Astrocyte (in vitro differentiated cells and primary cell): ENCODE measurements around the gene NEK10. TPM values are rescaled to one million over a fixed set of nuclear protein-coding genes. Genes with fewer than 3 reads are reported as not detected.

Source experiments
- DNase-seq: peaks from one replicate; pipeline ENCODE4 v3.0.0-alpha.2; 2010; ENCODE audit warnings: low read depth
- FAIRE-seq: peaks from 2 replicates; lab custom pipeline; 2011; peaks lifted over from hg19 to GRCh38; lab: Jason Lieb, UNC
- H2AFZ ChIP-seq: 2 replicates; pipeline ENCODE4 v1.6.0; 2012; ENCODE audit warnings: low read depth, low read length, inconsistent platforms
- H3K27ac ChIP-seq: 2 replicates; pipeline ENCODE4 v1.5.1; 2011; ENCODE audit warnings: low read depth, low read length, inconsistent platforms
- H3K27me3 ChIP-seq: 2 replicates; pipeline ENCODE4 v1.6.0; 2011; ENCODE audit warnings: low read length, inconsistent platforms; ENCODE audit not compliant: insufficient read depth
- H3K36me3 ChIP-seq: 2 replicates; pipeline ENCODE4 v1.5.1; 2011; ENCODE audit warnings: low read length, inconsistent platforms; ENCODE audit not compliant: insufficient read depth
- H3K4me1 ChIP-seq: 2 replicates; pipeline ENCODE4 v1.5.1; 2011; ENCODE audit warnings: low read length, inconsistent platforms; ENCODE audit not compliant: insufficient read depth
- H3K4me2 ChIP-seq: 2 replicates; pipeline ENCODE4 v1.6.0; 2012; ENCODE audit warnings: low read length, inconsistent platforms
- H3K4me3 ChIP-seq: 2 replicates; pipeline ENCODE4 v1.5.1; 2011; ENCODE audit warnings: low read depth, mild to moderate bottlenecking, low read length, inconsistent platforms; ENCODE audit not compliant: insufficient read depth
- H3K79me2 ChIP-seq: 2 replicates; pipeline ENCODE4 v1.6.0; 2012; ENCODE audit warnings: mild to moderate bottlenecking, low read length, inconsistent platforms; ENCODE audit not compliant: insufficient read depth
- H3K9ac ChIP-seq: 2 replicates; pipeline ENCODE4 v1.6.0; 2012; ENCODE audit warnings: mild to moderate bottlenecking, low read length, inconsistent platforms
- H3K9me3 ChIP-seq: 2 replicates; pipeline ENCODE4 v1.5.1; 2012; ENCODE audit warnings: low read depth, mild to moderate bottlenecking, low read length, inconsistent platforms; ENCODE audit not compliant: insufficient read depth
- H4K20me1 ChIP-seq: 2 replicates; pipeline ENCODE4 v1.6.0; 2012; ENCODE audit warnings: low read length, inconsistent platforms; ENCODE audit not compliant: insufficient read depth
- H3K27ac Mint-ChIP-seq: one replicate; pipeline ENCODE4 v1.8.0; 2021; ENCODE audit warnings: mild to moderate bottlenecking, mixed read lengths; ENCODE audit not compliant: unreplicated experiment
- H3K27me3 Mint-ChIP-seq: one replicate; pipeline ENCODE4 v1.8.0; 2021; ENCODE audit warnings: low read depth, mixed read lengths; ENCODE audit not compliant: unreplicated experiment
- H3K36me3 Mint-ChIP-seq: one replicate; pipeline ENCODE4 v1.8.0; 2021; ENCODE audit warnings: low read depth, mixed read lengths; ENCODE audit not compliant: unreplicated experiment
- H3K4me1 Mint-ChIP-seq: one replicate; pipeline ENCODE4 v1.8.0; 2021; ENCODE audit warnings: low read depth, mixed read lengths; ENCODE audit not compliant: unreplicated experiment
- H3K4me3 Mint-ChIP-seq: one replicate; pipeline ENCODE4 v1.8.0; 2021; ENCODE audit warnings: mild to moderate bottlenecking, moderate library complexity, mixed read lengths; ENCODE audit not compliant: unreplicated experiment
- H3K9me3 Mint-ChIP-seq: one replicate; pipeline ENCODE4 v1.8.0; 2021; ENCODE audit warnings: mild to moderate bottlenecking, mixed read lengths; ENCODE audit not compliant: unreplicated experiment
- CTCF ChIP-seq: IDR thresholded peaks from 2 replicates; pipeline ENCODE4 v1.5.1; 2011; ENCODE audit warnings: low read depth, mild to moderate bottlenecking, inconsistent platforms, low read length, moderate library complexity; ENCODE audit not compliant: insufficient read depth
- EZH2 ChIP-seq: IDR thresholded peaks from 2 replicates; pipeline ENCODE4 v1.6.1; 2012; ENCODE audit warnings: mild to moderate bottlenecking, low read length, inconsistent platforms; ENCODE audit not compliant: insufficient read depth
- total RNA-seq: library from RNA; stranded (reverse); gene quantifications from 2 replicates; pipeline ENCODE4 v1.2.1, GENCODE V29; 2021

The NEK10 gene
- total RNA-seq, 1 donor from 2014 or later, result 3.2 TPM

GRCh38 chr3:27349832-27350231, 19.4 kb downstream of the NEK10 start:
- H3K36me3 Mint-ChIP-seq, result peaks cover 7% of the 10 kb centered on the region
- no peak for TF ChIP-seq EZH2
- TF ChIP-seq CTCF, result no peak
- no peaks in the 10 kb centered on the region for H3K79me2 ChIP-seq
- H3K4me3 Mint-ChIP-seq, result no peak overlapping the region
- no peaks in the 10 kb centered on the region for H3K9me3 ChIP-seq
- H3K36me3 ChIP-seq, result peaks cover 8% of the 10 kb centered on the region
- no peak overlapping the region for H3K27ac Mint-ChIP-seq
- no peaks in the 10 kb centered on the region for H3K27me3 Mint-ChIP-seq
- no peak overlapping the region for H3K27ac ChIP-seq
- no peak for FAIRE-seq
- no peaks in the 10 kb centered on the region for H3K27me3 ChIP-seq
- no peaks in the 10 kb centered on the region for H3K4me1 ChIP-seq
- H3K4me3 ChIP-seq, result no peak overlapping the region
- H3K4me1 Mint-ChIP-seq, result no peaks in the 10 kb centered on the region
- H2AFZ ChIP-seq, result no peak overlapping the region
- no peaks in the 10 kb centered on the region for H3K9me3 Mint-ChIP-seq
- no peak overlapping the region for H3K4me2 ChIP-seq
- no peaks in the 10 kb centered on the region for H4K20me1 ChIP-seq
- no peak for DNase-seq
- no peak overlapping the region for H3K9ac ChIP-seq

- Histone ChIP-seq H3K9ac (no peak overlapping the region), H3K9me3 (no peaks in the 10 kb centered on the region), H3K27ac (no peak overlapping the region), H3K27me3 (no peaks in the 10 kb centered on the region), H2AFZ (no peak overlapping the region), H4K20me1 (no peaks in the 10 kb centered on the region), H3K4me1 (no peaks in the 10 kb centered on the region), H3K36me3 (peaks cover 11% of the 10 kb centered on the region), H3K4me2 (no peak overlapping the region), H3K79me2 (no peaks in the 10 kb centered on the region), H3K4me3 (no peak overlapping the region)
- H3K4me3 Mint-ChIP-seq, result no peak overlapping the region
- no peak for DNase-seq
- TF ChIP-seq CTCF, result no peak
- no peak for TF ChIP-seq EZH2
- no peak overlapping the region for H3K27ac Mint-ChIP-seq
- peaks cover 5% of the 10 kb centered on the region for H3K4me1 Mint-ChIP-seq
- H3K36me3 Mint-ChIP-seq, result peaks cover 7% of the 10 kb centered on the region
- FAIRE-seq, result no peak
- H3K27me3 Mint-ChIP-seq, result no peaks in the 10 kb centered on the region
- no peaks in the 10 kb centered on the region for H3K9me3 Mint-ChIP-seq
Observed at GRCh38 chr3:27345959-27346865, 23.0 kb downstream of the NEK10 start.

GRCh38 chr3:27345493-27345892, 23.7 kb downstream of the NEK10 start:
- H3K4me1 Mint-ChIP-seq, result peaks cover 5% of the 10 kb centered on the region
- Histone ChIP-seq H3K9me3 (no peaks in the 10 kb centered on the region), H3K9ac (no peak overlapping the region), H3K4me3 (no peak overlapping the region), H3K36me3 (peaks cover 6% of the 10 kb centered on the region), H4K20me1 (no peaks in the 10 kb centered on the region), H3K27me3 (no peaks in the 10 kb centered on the region), H3K27ac (no peak overlapping the region), H3K4me1 (no peaks in the 10 kb centered on the region), H2AFZ (no peak overlapping the region), H3K4me2 (no peak overlapping the region), H3K79me2 (no peaks in the 10 kb centered on the region)
- no peaks in the 10 kb centered on the region for H3K9me3 Mint-ChIP-seq
- peaks cover 7% of the 10 kb centered on the region for H3K36me3 Mint-ChIP-seq
- FAIRE-seq, result no peak
- H3K27ac Mint-ChIP-seq, result no peak overlapping the region
- DNase-seq, result no peak
- H3K4me3 Mint-ChIP-seq, result no peak overlapping the region
- no peak for TF ChIP-seq EZH2
- TF ChIP-seq CTCF, result no peak
- no peaks in the 10 kb centered on the region for H3K27me3 Mint-ChIP-seq
